K562 (cell line): Measurements from ENCODE around the gene ZNF32. TPM values are rescaled to one million over a fixed set of nuclear protein-coding genes. Genes with fewer than 3 reads are reported as not detected.

Experiments
- ATAC-seq: fragments of 200-7000 bp; cut with Tn5 transposase; 3 replicates; pipeline ENCODE4 v1.9.1; 2020; ENCODE audit warnings: moderate library complexity
- BruUV-seq: library from RNA; stranded (reverse); fragments of 400-500 nt; replicated peaks from 2 replicates; lab custom pipeline; 2021; lab: Mats Ljungman, UMichigan
- CTCF ChIA-PET: fragments of 300-600 bp; formaldehyde crosslinking; extraction: SDS; loops from one replicate; lab custom pipeline; 2021; ENCODE audit warnings: low intra/inter-chr PET ratio; lab: Yijun Ruan, JAX
- POLR2A ChIA-PET: fragments of 300-600, 350-650 bp; sonication (Branson Sonifier 250); formaldehyde crosslinking; extraction: SDS; loops from one replicate; lab custom pipeline; 2021; ENCODE audit warnings: antibody characterized with exemption, inconsistent platforms; lab: Yijun Ruan, JAX
- DNase-seq, 4 experiments: peaks; one replicate each; pipeline versions ENCODE4 v3.0.0 to v3.0.0-alpha.2; 2011 to 2018; ENCODE audit warnings: low spot score in 3 of 4, mixed read lengths in 3 of 4; ENCODE audit errors: extremely low read depth in 1 of 4
- FAIRE-seq: peaks from 2 replicates; lab custom pipeline; 2011; peaks lifted over from hg19 to GRCh38; lab: Jason Lieb, UNC
- H2AFZ ChIP-seq: 2 replicates; pipeline ENCODE4 v1.6.0; 2011; ENCODE audit warnings: low read depth, low read length, control low read depth, inconsistent platforms
- H3K27ac ChIP-seq: fragments of 200-600 bp; 3 replicates; pipeline ENCODE4 v1.8.0; 2011; ENCODE audit warnings: low read depth, mild to moderate bottlenecking, control low read depth, inconsistent platforms, low read length, moderate library complexity, mixed read lengths; ENCODE audit errors: extremely low read depth
- H3K27me3 ChIP-seq, 2 experiments: fragments of 300-600 bp in 1 of 2; 2 replicates in 1 of 2; 3 replicates in 1 of 2; pipeline versions ENCODE4 v1.6.0 to v1.8.0; 2011; ENCODE audit warnings: inconsistent platforms in 2 of 2, low read length in 2 of 2, mild to moderate bottlenecking in 1 of 2, mixed read lengths in 1 of 2, moderate library complexity in 1 of 2; ENCODE audit not compliant: control insufficient read depth in 2 of 2, insufficient read depth in 2 of 2
- H3K36me3 ChIP-seq: fragments of 300-600 bp; 3 replicates; pipeline ENCODE4 v1.8.0; 2011; ENCODE audit warnings: mild to moderate bottlenecking, low read length, inconsistent platforms; ENCODE audit not compliant: control insufficient read depth, insufficient read depth
- H3K4me1 ChIP-seq, 2 experiments: fragments of 200-600 bp in 1 of 2; replicated peaks in 1 of 2; 2 replicates in 1 of 2; 3 replicates in 1 of 2; pipeline versions ENCODE4 v1.5.1 to v1.8.0; 2011; ENCODE audit warnings: inconsistent platforms in 2 of 2, low read length in 2 of 2, mild to moderate bottlenecking in 1 of 2, mixed read lengths in 1 of 2, moderate library complexity in 1 of 2; ENCODE audit not compliant: control insufficient read depth in 2 of 2, insufficient read depth in 2 of 2
- H3K4me2 ChIP-seq: 2 replicates; pipeline ENCODE4 v1.6.1; 2011; ENCODE audit warnings: low read length, control low read depth, inconsistent platforms, mixed read lengths; ENCODE audit not compliant: insufficient read depth
- H3K4me3 ChIP-seq: fragments of 200-600 bp; sonication (generic), shearing (Covaris generic); 2 replicates; pipeline ENCODE4 v1.5.1; 2016; ENCODE audit warnings: control low read depth, inconsistent platforms
- H3K79me2 ChIP-seq: fragments of 200-600 bp; 3 replicates; pipeline ENCODE4 v1.8.0; 2011; ENCODE audit warnings: low read length, inconsistent platforms; ENCODE audit not compliant: control insufficient read depth, insufficient read depth
- H3K9ac ChIP-seq, 2 experiments: 2 replicates each; pipeline versions ENCODE4 v1.6.0 to v1.6.1; 2011; ENCODE audit warnings: low read depth in 2 of 2, low read length in 2 of 2, control low read depth in 1 of 2, inconsistent platforms in 1 of 2, mild to moderate bottlenecking in 1 of 2, mixed read lengths in 1 of 2; ENCODE audit not compliant: insufficient read depth in 1 of 2
- H3K9me1 ChIP-seq: one replicate; pipeline ENCODE4 v1.6.0; 2011; ENCODE audit warnings: inconsistent platforms, mild to moderate bottlenecking, low read length, moderate library complexity; ENCODE audit not compliant: control insufficient read depth, insufficient read depth
- H3K9me3 ChIP-seq: replicated peaks from 2 replicates; pipeline ENCODE4 v1.5.1; 2011; ENCODE audit warnings: low read depth, low read length, inconsistent platforms; ENCODE audit not compliant: control insufficient read depth, insufficient read depth
- H4K20me1 ChIP-seq: replicated peaks from 2 replicates; pipeline ENCODE4 v1.6.1; 2011; ENCODE audit warnings: low read length, inconsistent platforms, mixed read lengths; ENCODE audit not compliant: control insufficient read depth, insufficient read depth
- CHAMP1 ChIP-seq: fragments of 450-650 bp; IDR thresholded peaks from 2 replicates; pipeline ENCODE4 v1.6.1; 2016; ENCODE audit warnings: mild to moderate bottlenecking
- CHD4 ChIP-seq: fragments of 200-600 bp; sonication (generic); IDR thresholded peaks from 3 replicates; pipeline ENCODE4 v1.6.1; 2012; ENCODE audit warnings: low read depth, mild to moderate bottlenecking, mixed read lengths, low read length, inconsistent platforms; ENCODE audit not compliant: insufficient read depth, insufficient replicate concordance, poor library complexity, severe bottlenecking
- E2F6 ChIP-seq, 2 experiments: IDR thresholded peaks; 2 replicates each; pipeline ENCODE4 v1.6.1; 2011; ENCODE audit warnings: borderline replicate concordance in 1 of 2, control low read depth in 1 of 2, low read depth in 1 of 2, low read length in 1 of 2, mild to moderate bottlenecking in 1 of 2, mixed read lengths in 1 of 2, moderate library complexity in 1 of 2; ENCODE audit not compliant: insufficient read depth in 1 of 2, insufficient read length in 1 of 2, poor library complexity in 1 of 2, severe bottlenecking in 1 of 2; ENCODE audit errors: extremely low read depth in 1 of 2
- GTF2B ChIP-seq: IDR thresholded peaks from 2 replicates; pipeline ENCODE4 v1.6.1; 2011; ENCODE audit not compliant: insufficient read length; ENCODE audit errors: extremely low read depth
- GTF2E2 ChIP-seq: fragments of 200-800 bp; sonication (Bioruptor generic); IDR thresholded peaks from 2 replicates; pipeline ENCODE4 v1.6.1; 2016; ENCODE audit warnings: missing genetic modification characterization, missing compliant biosample characterization
- KDM4B ChIP-seq, 2 experiments: fragments of 450-650 bp in 1 of 2; sonication (generic) in 1 of 2; IDR thresholded peaks; 2 replicates each; pipeline ENCODE4 v1.6.1; 2016 to 2017; ENCODE audit warnings: borderline replicate concordance in 2 of 2, antibody characterized with exemption in 1 of 2, low read depth in 1 of 2, mild to moderate bottlenecking in 1 of 2
- POLR3A ChIP-seq: IDR thresholded peaks from 2 replicates; pipeline ENCODE4 v1.6.1; 2011; ENCODE audit warnings: borderline replicate concordance, mild to moderate bottlenecking, moderate library complexity; ENCODE audit not compliant: insufficient read length, insufficient read depth; ENCODE audit errors: extremely low read depth
- RBFOX2 ChIP-seq: fragments of 200-400 bp; formaldehyde crosslinking; IDR thresholded peaks from 2 replicates; pipeline ENCODE4 v1.6.1; 2017; ENCODE audit warnings: low read depth, mild to moderate bottlenecking, low read length, moderate library complexity
- ZNF274 ChIP-seq: IDR thresholded peaks from 2 replicates; pipeline ENCODE4 v1.6.1; 2011; ENCODE audit warnings: low read depth, mild to moderate bottlenecking, low read length, moderate library complexity, borderline replicate concordance
- WGBS: fragments of 100-300 bp; shearing (Covaris generic); methylation state at CpG from one replicate; pipeline ENCODE4 v1.1.6; 2016; ENCODE audit warnings: low coverage, mixed read lengths; ENCODE audit not compliant: insufficient coverage; ENCODE audit errors: missing lambda C conversion rate; 5-methylcytosine and 5-hydroxymethylcytosine counted together
- in situ Hi-C: fragments of 300-500 bp; cut with MboI; formaldehyde crosslinking; loops from 4 replicates; pipeline ENCODE4 v1.15.0; 2018; ENCODE audit warnings: inconsistent platforms, mixed read lengths
- intact Hi-C: fragments of 100-400 bp; cut with micrococcal nuclease; formaldehyde crosslinking; loops from 2 replicates; pipeline ENCODE4 v1.14.2; 2022
- polyA plus RNA-seq, 8 experiments: library from polyadenylated mRNA; depleted of rRNA in 4 of 8; stranded (reverse) in 5 of 8; unstranded in 3 of 8; fragments of >200 nt; fragmentation: Nextera tagmentation in 2 of 8; fragmentation: Illumina TruSeq in 1 of 8; extraction: Ambion mirVana in 2 of 8; extraction: Trizol in 1 of 8; gene quantifications; 2 replicates each; pipeline versions ENCODE4 v1.2.1 to v1.2.3, GENCODE V29; 2011 to 2014; ENCODE audit warnings: inconsistent platforms in 1 of 8, missing spikeins in 1 of 8
- total RNA-seq, 7 experiments: library from RNA; depleted of rRNA in 6 of 7; stranded (reverse); fragments of >200 nt in 6 of 7; fragmentation: Illumina TruSeq in 2 of 7; extraction: Trizol in 2 of 7; gene quantifications; 2 replicates each; pipeline versions ENCODE4 v1.2.1 to v1.2.3, GENCODE V29; 2011 to 2021; ENCODE audit warnings: low replicate concordance in 1 of 7

The ZNF32 gene
- total and polyA plus RNA-seq, 9 of the 15 experiments (the other 6 are each of a cell fraction or from before 2014, with no cell fraction given): 17.3 to 57.0 (median 26.3) TPM

- no peak overlapping the region for H3K4me3 ChIP-seq
- CTCF ChIA-PET: interaction anchor here (0.5 kb wide), 1 partner anchor 42 kb away, joined by 3 read pairs; no protein-coding TSS in a partner anchor
- H3K27ac ChIP-seq: no peak overlapping the region
- no peaks in the 10 kb centered on the region for H3K9me1 ChIP-seq
- H3K9ac ChIP-seq: no peak overlapping the region
- H3K4me2 ChIP-seq: no peak overlapping the region
- BruUV-seq: no TSS peak
- H3K79me2 ChIP-seq: no peaks in the 10 kb centered on the region
- no peaks in the 10 kb centered on the region for H4K20me1 ChIP-seq
- POLR2A ChIA-PET: interaction anchor here (0.6 to 1.1 kb wide), 2 partner anchors 10 to 513 kb away, joined by 3 to 4 read pairs; no protein-coding TSS in a partner anchor
- FAIRE-seq (no peak), DNase-seq (no peak), ATAC-seq (no peak)
- no peaks in the 10 kb centered on the region for H3K36me3 ChIP-seq
- peaks cover 8 to 18% of the 10 kb centered on the region in 2 experiments; a peak in 3 of 5 replicates for H3K27me3 ChIP-seq
- in situ Hi-C loops (no loop called here), intact Hi-C loops (no loop called here)
- H2AFZ ChIP-seq: no peak overlapping the region
- 0% methylated on average over 2 of the region's 2 CpGs for WGBS
- H3K9me3 ChIP-seq: no peaks in the 10 kb centered on the region
- H3K4me1 ChIP-seq: 0 out of 5 replicates have a peak, but pooled peaks cover 0 to 6% of the 10 kb centered on the region in 2 experiments
- TF ChIP-seq RBFOX2: no peak
- no peak for TF ChIP-seq GTF2E2 (tag)
- no peak for TF ChIP-seq ZNF274
- TF ChIP-seq KDM4B (IDR thresholded peaks at IDR 0.05; ENCODE audit: borderline replicate concordance in 2 of 2, low read depth in 1 of 2): no peak
Observed at GRCh38 chr10:43682956-43683355, 34.3 kb upstream of the ZNF32 start.

GRCh38 chr10:43681721-43682120 lies 33.0 kb upstream of the ZNF32 start:
- ChIA-PET CTCF (no interaction called here), POLR2A (interaction anchor here (1.0 kb wide), 1 partner anchor 230 kb away, joined by 3 read pairs; no protein-coding TSS in a partner anchor)
- intact Hi-C loops: no loop called here
- TF ChIP-seq POLR3A (no peak), GTF2B (no peak), CHD4 (no peak), CHAMP1 (no peak), E2F6 (IDR thresholded peaks at IDR 0.05; ENCODE audit: borderline replicate concordance in 1 of 2, extremely low read depth in 1 of 2, insufficient read depth in 1 of 2, insufficient read length in 1 of 2, low read depth in 1 of 2, low read length in 1 of 2, poor library complexity in 1 of 2, severe bottlenecking in 1 of 2) (no peak)

More at GRCh38 chr10:43681721-43682120, 33.0 kb upstream of the ZNF32 start:
- Histone ChIP-seq H3K4me2 (no peak overlapping the region), H3K4me3 (no peak overlapping the region), H3K9ac (no peak overlapping the region), H3K27ac (no peak overlapping the region), H4K20me1 (no peaks in the 10 kb centered on the region), H3K4me1 (0 out of 5 replicates have a peak, but pooled peaks cover 0 to 6% of the 10 kb centered on the region in 2 experiments), H3K36me3 (no peaks in the 10 kb centered on the region), H3K27me3 (peaks cover 2 to 11% of the 10 kb centered on the region in 2 experiments; a peak in 4 of 5 replicates), H3K9me1 (no peaks in the 10 kb centered on the region), H3K79me2 (no peaks in the 10 kb centered on the region), H3K9me3 (no peaks in the 10 kb centered on the region), H2AFZ (no peak overlapping the region)
- DNase-seq: no peak
- no peak for ATAC-seq
- WGBS: 0% methylated on average over 6 of the region's 6 CpGs
- BruUV-seq: no TSS peak
- FAIRE-seq: no peak
- in situ Hi-C loops: no loop called here
